RWPE1 (cell line): Measurements from ENCODE around the gene LCN15.
"Not testable (repeated sequence)": the region's sequence is repeated elsewhere in the genome, so short reads cannot be mapped to it uniquely, and the experiment has no call there.

ENCODE experiments used
- CTCF ChIA-PET: fragments of 350-600 bp; sonication (Branson Sonifier 250); formaldehyde crosslinking; extraction: SDS; loops from one replicate; lab custom pipeline; 2021; lab: Yijun Ruan, JAX
- POLR2A ChIA-PET: fragments of 400-600 bp; formaldehyde crosslinking; extraction: SDS; loops from one replicate; lab custom pipeline; 2020; ENCODE audit warnings: antibody characterized with exemption; ENCODE audit not compliant: low non-redundant PET; lab: Yijun Ruan, JAX
- DNase-seq: peaks from one replicate; pipeline ENCODE4 v3.0.0; 2012; ENCODE audit warnings: low spot score
- H3K27ac ChIP-seq: fragments of 450-650 bp; 2 replicates; pipeline ENCODE4 v1.5.1; 2017
- TF ChIP-seq, protein P1 (sequence below): fragments of 450-650 bp; conservative IDR thresholded peaks from 2 replicates; pipeline ENCODE4 v1.5.1; 2017; ENCODE audit warnings: low read depth, mild to moderate bottlenecking

LCN15 gene

GRCh38 chr9:136774416-136775045 lies 10.2 kb upstream of the LCN15 start:
- ChIA-PET POLR2A (no interaction called here), CTCF (interaction anchor here (0.5 to 1.3 kb wide), 3 partner anchors 13 to 254 kb away, joined by 3 read pairs; no protein-coding TSS in a partner anchor)
- H3K27ac ChIP-seq: no peak overlapping the region
- no peak for DNase-seq
- TF ChIP-seq, protein P1, sequence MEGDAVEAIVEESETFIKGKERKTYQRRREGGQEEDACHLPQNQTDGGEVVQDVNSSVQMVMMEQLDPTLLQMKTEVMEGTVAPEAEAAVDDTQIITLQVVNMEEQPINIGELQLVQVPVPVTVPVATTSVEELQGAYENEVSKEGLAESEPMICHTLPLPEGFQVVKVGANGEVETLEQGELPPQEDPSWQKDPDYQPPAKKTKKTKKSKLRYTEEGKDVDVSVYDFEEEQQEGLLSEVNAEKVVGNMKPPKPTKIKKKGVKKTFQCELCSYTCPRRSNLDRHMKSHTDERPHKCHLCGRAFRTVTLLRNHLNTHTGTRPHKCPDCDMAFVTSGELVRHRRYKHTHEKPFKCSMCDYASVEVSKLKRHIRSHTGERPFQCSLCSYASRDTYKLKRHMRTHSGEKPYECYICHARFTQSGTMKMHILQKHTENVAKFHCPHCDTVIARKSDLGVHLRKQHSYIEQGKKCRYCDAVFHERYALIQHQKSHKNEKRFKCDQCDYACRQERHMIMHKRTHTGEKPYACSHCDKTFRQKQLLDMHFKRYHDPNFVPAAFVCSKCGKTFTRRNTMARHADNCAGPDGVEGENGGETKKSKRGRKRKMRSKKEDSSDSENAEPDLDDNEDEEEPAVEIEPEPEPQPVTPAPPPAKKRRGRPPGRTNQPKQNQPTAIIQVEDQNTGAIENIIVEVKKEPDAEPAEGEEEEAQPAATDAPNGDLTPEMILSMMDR: no peak

DNA sequence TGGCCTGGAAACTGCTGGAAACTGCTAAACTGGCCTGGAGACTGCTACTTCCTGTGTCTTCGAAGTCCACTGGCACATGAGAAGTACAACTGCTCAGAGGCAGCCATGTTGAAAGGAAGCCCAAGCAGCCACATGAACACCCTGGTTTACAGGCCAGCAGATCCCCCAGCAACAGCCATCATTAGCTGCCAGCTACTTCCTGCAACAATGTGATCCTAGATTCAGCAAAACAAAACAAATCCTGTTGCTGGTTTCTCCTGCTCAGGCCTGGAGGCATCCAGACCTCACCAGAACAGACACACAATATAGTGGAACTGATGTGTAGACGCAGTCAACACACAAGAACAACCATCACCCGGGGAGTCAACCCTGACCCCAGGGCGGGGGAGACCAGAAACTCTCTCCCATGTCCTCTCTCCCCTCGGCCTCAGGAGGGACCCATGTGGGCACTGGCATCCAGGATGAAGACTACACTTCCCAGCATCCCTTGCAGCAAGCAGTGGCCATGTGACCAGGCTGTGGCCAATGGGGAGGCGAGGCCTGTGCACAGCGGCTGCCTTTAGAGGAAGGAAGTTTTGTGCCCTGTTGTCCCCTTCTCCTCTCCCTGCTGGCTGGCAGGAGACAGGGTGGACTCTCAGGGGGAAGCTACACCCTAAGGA lies 9.2 kb upstream of the LCN15 start:
- TF ChIP-seq, protein P1: no peak
- peak; percentile 47 for DNase-seq
- H3K27ac ChIP-seq: no peak overlapping the region
- ChIA-PET POLR2A (no interaction called here), CTCF (interaction anchor here (0.7 to 1.3 kb wide), 2 partner anchors 14 to 255 kb away, joined by 3 read pairs; no protein-coding TSS in a partner anchor)

- DNase-seq: no peak
- ChIA-PET CTCF (no interaction called here), POLR2A (no interaction called here)
- H3K27ac ChIP-seq: no peak overlapping the region
- TF ChIP-seq, protein P1: no peak
These were observed 7.6 kb upstream of the LCN15 start for GRCh38 chr9:136771907-136772415.

DNA sequence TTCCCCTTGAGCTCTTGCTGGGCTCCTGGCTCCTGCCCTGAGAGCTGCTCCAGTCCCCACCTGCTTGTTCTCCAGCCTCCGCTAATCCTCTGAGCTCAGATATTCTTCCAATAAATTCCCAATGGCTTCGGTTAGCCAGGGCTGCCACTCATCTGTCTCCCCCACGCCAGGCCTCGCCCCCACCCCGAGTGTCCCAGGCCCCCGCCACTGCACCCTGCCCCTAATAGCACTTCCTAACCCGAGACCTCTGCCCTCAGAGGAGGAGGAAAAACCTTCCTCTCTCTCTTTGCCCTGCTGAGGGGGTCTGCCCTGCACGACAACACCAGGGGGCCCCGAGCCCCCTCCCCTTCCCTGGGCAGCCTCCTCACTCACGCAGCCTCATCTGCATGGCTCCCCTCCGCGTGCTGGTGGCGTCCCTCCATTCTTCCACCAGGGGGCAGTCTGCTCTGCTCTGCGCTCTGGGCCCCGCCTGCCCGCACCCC lies 5.4 kb upstream of the LCN15 start:
- TF ChIP-seq, protein P1: no peak; the same call in 1 of the 2 replicates
- H3K27ac ChIP-seq: no peak overlapping the region
- CTCF ChIA-PET: interaction anchor here (0.7 to 1.2 kb wide), 4 partner anchors 8 to 193 kb away, joined by 3 to 7 read pairs (median 4); partner anchors contain the start of gene LCN8
- POLR2A ChIA-PET: no interaction called here
- DNase-seq: peak; percentile 34

- CTCF ChIA-PET: interaction anchor here (0.7 to 3.1 kb wide), 5 partner anchors 13 to 110 kb away, joined by 3 to 11 read pairs (median 4); no protein-coding TSS in a partner anchor
- H3K27ac ChIP-seq: not testable (repeated sequence)
These were observed 2.2 kb upstream of the LCN15 start for GRCh38 chr9:136766410-136767120.

GRCh38 chr9:136765745-136766409 lies 1.6 kb upstream of the LCN15 start:
- CTCF ChIA-PET: interaction anchor here (0.7 to 3.1 kb wide), 6 partner anchors 13 to 110 kb away, joined by 3 to 11 read pairs (median 4); no protein-coding TSS in a partner anchor
- POLR2A ChIA-PET, H3K27ac ChIP-seq: not testable (repeated sequence)

More at GRCh38 chr9:136766410-136767120, 2.2 kb upstream of the LCN15 start:
- DNase-seq, POLR2A ChIA-PET: not testable (repeated sequence)
- TF ChIP-seq, protein P1: peak; percentile 54; the same call in 1 of the 2 replicates

More at GRCh38 chr9:136765745-136766409, 1.6 kb upstream of the LCN15 start:
- DNase-seq: not testable (repeated sequence)
